Activated CD4-positive, alpha-beta T cell treated with anti-CD3 and anti-CD28 coated beads for 24 hours (primary cell): ENCODE results near the gene FCHO2.
"Not testable (repeated sequence)": the region's sequence is repeated elsewhere in the genome, so short reads cannot be mapped to it uniquely, and the experiment has no call there.

Experiments used
- DNase-seq, 2 donors: peaks; one replicate each; pipeline ENCODE4 v3.0.0-alpha.2; 2020; ENCODE audit warnings: low read depth in 2 of 2

The FCHO2 gene, protein sequence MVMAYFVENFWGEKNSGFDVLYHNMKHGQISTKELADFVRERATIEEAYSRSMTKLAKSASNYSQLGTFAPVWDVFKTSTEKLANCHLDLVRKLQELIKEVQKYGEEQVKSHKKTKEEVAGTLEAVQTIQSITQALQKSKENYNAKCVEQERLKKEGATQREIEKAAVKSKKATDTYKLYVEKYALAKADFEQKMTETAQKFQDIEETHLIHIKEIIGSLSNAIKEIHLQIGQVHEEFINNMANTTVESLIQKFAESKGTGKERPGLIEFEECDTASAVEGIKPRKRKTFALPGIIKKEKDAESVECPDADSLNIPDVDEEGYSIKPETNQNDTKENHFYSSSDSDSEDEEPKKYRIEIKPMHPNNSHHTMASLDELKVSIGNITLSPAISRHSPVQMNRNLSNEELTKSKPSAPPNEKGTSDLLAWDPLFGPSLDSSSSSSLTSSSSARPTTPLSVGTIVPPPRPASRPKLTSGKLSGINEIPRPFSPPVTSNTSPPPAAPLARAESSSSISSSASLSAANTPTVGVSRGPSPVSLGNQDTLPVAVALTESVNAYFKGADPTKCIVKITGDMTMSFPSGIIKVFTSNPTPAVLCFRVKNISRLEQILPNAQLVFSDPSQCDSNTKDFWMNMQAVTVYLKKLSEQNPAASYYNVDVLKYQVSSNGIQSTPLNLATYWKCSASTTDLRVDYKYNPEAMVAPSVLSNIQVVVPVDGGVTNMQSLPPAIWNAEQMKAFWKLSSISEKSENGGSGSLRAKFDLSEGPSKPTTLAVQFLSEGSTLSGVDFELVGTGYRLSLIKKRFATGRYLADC

DNA sequence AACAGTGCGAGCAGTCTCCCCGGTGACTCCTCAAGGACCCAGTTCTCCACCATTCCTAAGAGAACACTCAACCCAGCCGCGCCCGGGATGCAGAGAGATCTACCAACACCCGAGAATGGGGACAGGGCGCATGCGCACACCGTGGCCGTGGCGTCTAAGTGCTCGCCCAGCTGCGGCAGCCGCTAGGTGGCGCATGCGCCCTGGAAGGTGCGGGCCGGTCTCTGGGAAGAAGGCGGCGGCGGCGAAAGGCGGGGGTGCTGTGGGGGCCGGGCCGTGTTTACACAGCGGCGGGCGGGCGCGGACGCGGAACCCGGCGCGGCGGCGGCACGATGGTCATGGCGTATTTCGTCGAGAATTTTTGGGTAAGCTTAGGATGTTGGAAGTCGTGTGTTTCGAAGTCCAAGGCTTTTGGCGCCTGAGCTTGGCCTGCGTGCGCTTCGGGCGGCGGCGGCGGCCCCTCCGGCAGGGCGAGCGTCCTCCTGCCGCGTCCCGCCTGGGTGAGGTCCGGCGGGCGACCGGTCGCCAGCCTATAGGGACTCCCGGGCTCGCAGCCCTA lies at the start of gene FCHO2:
Gene FCHO2, plus strand, starts transcription at position 274 of the 556 bp plus-strand sequence. Its CDS starts 56 bp downstream, at position 330.
- DNase-seq: peak; percentile 96

- DNase-seq: no peak
Measured at GRCh38 chr5:72906806-72907205, 49.0 kb upstream of the FCHO2 start.

DNA sequence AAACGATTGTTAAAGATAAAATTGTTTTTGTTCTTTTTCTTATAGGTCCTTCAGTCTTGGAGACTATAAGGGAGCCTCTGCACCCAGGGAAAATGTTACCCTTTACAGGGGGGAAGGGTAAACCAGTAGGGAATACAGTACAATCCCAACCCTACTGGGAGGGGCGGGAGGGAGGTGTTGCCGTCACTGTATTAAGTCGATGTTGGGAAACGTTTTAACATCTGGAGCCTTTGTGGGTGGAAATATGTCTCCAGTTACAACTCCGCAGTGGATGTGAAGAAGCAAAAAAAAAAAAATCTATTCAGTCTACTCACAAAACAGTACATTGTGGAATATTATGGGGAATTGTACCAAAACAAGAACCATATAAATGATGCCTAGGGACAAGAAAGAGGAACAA lies 47.2 kb upstream of the FCHO2 start:
- DNase-seq: no peak

- no peak for DNase-seq
Measured at GRCh38 chr5:72917371-72917776, 38.5 kb upstream of the FCHO2 start.

GRCh38 chr5:72920690-72921502 lies 34.9 kb upstream of the FCHO2 start:
- DNase-seq: no peak

DNA sequence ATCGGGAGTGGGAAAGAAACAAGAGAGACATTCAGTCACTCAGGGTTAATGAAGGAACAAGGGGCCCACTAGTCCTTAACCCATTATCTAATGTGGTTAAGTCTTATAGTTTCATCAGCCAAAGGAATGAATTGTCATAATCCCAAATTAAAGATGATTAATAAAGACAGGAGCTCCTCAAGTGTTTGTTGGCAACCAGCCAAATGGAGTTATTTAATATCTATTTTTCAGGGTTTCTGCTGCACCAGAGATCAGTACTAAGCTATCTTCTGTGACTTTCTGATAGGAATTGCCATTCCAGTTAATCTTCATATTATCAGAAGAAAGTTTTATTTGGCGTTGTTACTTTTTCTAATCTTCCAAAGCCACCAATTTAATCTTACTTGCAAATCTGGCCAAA lies 34.0 kb upstream of the FCHO2 start:
- no peak for DNase-seq

DNA sequence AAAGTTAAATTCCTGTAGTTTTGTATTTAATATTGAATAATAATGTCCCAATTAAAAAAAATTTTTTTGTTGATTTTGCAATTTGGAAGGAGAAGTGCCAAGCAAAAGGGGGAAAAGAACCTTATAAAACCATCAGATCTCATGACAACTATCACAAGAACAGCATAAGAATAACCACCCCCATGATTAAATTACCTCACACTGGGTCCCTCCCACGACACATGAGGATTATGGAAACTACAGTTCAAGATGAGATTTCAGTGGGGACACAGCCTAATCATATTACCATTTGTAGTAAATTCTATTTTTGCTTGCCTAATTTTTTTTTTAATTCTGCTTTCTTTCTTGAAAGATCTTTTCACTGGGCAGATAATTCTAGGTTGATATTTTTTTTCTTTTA lies 33.4 kb upstream of the FCHO2 start:
- no peak for DNase-seq

- DNase-seq: no peak
Measured at GRCh38 chr5:72925336-72926010, 30.4 kb upstream of the FCHO2 start.

DNA sequence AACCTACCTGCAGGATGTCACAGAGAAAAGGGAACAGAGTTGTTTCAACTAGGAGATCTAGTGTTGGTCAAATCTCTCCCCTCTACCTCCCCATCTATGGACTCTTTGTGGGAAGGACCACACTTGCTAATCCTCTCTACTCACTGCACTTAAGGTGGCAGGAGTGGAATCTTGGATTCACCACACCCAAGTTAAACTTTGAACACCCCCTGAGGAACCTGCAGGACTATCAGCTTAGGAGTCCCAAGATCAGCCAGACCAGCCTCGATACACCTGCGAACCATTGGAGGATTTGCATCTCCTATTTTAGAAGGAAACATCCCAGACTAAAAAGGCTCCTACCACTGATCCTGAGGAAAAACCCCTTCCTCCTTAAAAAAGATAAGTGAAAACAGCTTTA lies 23.2 kb upstream of the FCHO2 start:
- DNase-seq: not testable (repeated sequence)

DNA sequence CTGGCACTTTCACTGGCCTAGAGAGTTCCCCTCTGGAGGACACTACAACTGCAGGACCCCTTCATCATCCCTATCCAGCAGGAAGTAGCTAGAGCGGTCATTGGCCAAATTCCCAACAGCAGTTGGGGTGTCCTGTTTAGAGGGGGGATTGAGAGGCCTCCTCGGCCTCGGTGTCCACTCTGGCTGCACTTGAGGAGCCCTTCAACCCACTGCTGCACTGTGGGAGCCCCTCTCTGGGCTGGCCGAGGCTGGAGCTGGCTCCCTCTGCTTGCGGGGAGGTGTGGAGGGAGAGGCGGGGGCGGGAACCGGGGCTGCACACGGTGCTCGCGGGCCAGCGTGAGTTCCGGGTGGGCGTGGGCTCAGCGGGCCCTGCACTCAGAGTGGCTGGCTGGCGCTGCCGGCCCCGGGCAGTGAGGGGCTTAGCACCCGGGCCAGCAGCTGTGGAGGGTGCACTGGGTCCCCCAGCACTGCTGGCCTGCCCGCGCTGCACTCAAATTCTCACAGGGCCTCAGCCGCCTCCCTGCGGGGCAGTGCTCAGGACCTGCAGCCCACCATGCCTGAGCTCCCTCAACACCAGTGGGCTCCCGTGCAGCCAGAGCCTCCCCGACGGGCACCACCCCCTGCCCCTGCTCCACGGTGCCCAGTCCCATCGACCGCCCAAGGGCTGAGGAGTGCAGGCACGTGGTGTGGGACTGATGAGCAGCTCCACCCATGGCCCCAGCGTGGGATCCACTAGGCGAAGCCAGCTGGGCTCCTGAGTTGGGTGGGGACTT lies 20.7 kb upstream of the FCHO2 start:
- DNase-seq: not testable (repeated sequence)

DNA sequence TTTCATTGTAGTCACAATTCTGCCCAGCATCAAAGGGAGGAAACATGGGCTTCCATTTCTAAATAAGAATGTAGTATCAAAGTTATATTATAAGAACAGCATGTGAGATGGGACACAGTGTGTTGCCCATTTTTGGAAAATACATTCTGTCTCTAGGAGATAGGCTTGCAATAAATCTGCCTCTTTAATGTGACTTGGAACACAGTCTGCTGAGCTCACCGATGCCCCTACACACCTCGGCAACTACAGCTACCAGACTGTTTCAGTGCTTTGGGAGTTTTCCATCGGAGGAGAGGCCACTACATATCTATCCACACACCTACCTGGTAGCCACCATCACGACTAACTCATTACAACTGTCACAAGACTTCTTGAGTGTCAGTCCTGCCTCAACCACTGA lies 18.9 kb upstream of the FCHO2 start:
- no peak for DNase-seq

DNA sequence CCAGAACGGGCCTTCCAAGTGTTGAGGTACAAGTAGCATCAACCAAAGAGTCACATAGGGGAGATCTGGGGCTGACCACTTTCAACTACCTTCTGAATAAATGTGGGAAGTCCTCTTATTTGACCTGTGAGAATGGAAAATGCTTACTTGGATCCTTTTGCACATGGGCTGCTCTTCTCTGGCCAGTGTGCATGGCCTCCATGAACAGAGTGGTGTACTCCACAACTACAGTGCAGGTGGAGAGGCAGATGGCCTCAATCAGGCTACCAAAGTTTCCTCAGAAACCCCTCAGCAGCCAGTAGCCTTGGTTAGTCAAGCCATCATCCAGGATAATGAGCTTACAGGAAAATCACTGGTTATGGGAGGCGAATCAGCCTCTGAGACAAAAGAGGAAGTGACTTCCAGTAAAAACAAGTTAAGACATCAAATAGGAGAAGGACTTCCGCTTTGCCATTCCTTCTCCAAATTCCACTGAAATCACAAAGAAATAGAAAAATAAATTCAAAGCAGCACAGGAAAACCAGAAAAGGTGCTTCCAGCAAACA lies 18.3 kb upstream of the FCHO2 start:
- no peak for DNase-seq

- DNase-seq: no peak
Measured at GRCh38 chr5:72938206-72938605, 17.6 kb upstream of the FCHO2 start.

DNA sequence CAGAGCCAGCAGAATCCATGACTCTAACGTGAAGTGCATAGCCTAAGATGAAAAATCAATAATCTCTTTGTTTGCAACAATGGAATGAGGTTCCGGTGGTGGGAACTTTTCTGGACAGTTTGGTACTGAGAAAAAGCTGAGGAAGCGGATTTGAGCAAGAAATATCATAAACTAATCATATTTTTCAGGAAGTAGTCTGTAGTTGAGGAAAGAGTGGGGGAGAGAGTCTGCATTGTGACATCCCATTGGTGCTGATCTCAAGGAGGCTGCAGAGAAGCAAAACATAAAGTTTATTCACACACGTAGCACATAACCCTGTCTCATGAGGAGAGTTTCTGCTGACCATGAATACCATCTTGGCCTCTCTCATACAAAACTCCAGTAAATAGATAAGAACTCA lies 15.8 kb upstream of the FCHO2 start:
- no peak for DNase-seq

- DNase-seq: no peak
Measured at GRCh38 chr5:72943307-72943706, 12.5 kb upstream of the FCHO2 start.

DNA sequence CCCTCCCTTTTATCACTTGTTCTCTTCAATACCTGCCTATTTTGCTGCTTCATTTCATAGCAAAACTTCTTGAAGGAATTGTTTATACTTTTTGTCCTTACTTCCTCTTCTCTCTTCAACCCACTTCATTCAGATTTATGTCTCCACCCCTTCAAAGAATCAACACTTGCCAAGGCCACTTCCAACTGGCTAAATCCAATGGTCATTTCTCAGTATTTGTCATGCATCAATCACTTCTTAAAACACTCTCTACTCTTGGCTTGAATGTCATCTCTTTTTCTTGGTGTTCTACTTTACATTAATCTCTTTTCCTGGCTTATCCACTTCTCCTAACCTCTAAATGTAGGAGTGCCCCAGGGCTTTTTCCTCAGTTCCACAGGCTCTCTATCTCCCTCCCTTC lies 8.3 kb upstream of the FCHO2 start:
- DNase-seq: no peak

GRCh38 chr5:72949481-72949880 lies 6.4 kb upstream of the FCHO2 start:
- no peak for DNase-seq

DNA sequence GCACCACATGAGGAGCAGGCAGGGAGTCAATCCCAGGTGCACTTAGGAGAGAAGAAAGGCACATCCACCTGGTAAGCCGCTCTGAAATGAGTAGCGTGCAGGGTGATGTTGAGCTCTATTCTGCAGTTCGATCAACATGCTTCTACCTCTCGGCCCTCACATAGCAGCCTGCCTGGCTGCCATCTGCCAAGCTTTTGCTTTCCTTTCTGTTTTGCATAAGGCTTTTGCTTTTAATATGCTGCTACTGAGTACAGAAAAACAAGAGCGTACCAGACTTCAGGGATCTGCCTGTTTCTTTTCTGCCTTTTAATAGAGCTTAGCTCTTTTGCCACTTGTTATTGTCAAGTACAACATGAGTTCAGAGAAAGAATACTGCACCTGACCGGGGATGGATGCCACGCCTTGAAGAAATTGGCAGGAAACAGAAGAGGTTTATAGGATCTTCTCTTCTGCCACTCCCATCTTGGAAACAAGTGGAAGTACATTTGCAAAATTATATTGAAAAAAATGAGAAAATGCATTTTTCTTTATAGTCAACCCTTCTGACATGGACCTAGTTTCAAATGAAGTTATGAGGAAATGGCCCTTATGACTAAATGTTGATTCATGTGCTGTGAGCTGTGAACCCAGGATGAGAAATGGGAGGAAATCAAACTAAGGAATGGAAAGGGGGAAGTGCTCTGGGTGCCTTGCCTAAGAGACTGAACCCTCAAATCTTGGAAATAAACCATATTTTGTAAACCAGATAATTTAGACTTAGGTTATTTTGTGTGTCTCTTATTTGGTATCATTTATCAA lies 4.0 kb upstream of the FCHO2 start:
- DNase-seq: no peak

GRCh38 chr5:72954389-72954788 lies 1.5 kb upstream of the FCHO2 start:
- DNase-seq: no peak
